ENCODE measurements around the gene DPP3.
"Not testable (repeated sequence)": the region's sequence is repeated elsewhere in the genome, so short reads cannot be mapped to it uniquely, and the experiment has no call there.

- not testable (repeated sequence) for TF ChIP-seq CTCF (IDR thresholded peaks at IDR 0.05); ELF4 (CRISPR knock-in tag; IDR thresholded peaks at IDR 0.05; ENCODE audit: low read depth); USF1 (CRISPR knock-in tag; IDR thresholded peaks at IDR 0.05); USF2 (CRISPR knock-in tag; IDR thresholded peaks at IDR 0.05); NFYB (CRISPR knock-in tag; conservative IDR thresholded peaks at IDR 0.05; ENCODE audit: low read depth)
These were observed 64.7 kb downstream of the DPP3 start for GRCh38 chr11:66544952-66545351.

All from WTC11 (cell line).